8988T (cell line): ENCODE results near the gene CBFB.
A peak's percentile ranks its signal among the peaks of the same experiment; 100 is the strongest.
"Not testable (repeated sequence)": the region's sequence is repeated elsewhere in the genome, so short reads cannot be mapped to it uniquely, and the experiment has no call there.

ENCODE experiments used
- DNase-seq: peaks from one replicate; pipeline ENCODE4 v3.0.0; 2011

The CBFB gene

DNA sequence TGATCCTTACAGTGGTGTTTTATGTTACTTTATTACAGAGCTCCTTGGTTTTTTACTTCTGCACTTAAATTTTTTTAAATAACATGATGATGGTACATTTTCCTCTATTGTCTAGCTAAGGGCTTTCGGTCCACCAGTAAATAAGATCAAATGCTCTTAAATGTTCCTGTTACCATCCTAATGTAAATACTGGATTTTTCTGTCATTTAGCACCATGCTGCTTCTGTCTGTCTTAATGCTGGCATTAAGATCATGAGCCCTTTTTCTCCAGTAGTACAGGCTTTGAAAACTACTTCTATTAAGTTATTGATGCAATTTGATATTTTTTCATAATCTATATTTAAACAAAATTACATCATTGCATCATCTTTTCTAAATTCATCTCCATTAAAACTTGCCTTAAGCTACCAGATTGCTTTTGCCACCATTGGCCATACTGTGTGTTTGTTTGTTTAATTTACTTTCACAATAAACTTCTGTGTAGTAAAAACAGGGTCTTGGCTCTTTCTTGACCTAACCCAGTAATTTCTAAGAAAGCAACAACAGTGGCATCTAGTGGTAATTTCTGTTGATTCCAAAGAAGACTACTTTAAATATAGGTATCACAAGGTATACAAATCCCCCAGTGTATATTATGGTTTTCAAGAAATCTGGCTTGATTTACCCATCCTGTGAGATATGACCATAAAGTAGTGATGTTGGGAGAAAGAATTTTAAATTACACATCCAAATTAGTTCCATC is 71.8 kb downstream of the CBFB start:
- no peak for DNase-seq

- DNase-seq, result no peak
Observed at GRCh38 chr16:67101311-67102082, 72.5 kb downstream of the CBFB start.

- peak; percentile 54 for DNase-seq
Observed at GRCh38 chr16:67104061-67104460, 75.1 kb downstream of the CBFB start.

GRCh38 chr16:67104845-67105244 is 75.9 kb downstream of the CBFB start:
- no peak for DNase-seq

DNA sequence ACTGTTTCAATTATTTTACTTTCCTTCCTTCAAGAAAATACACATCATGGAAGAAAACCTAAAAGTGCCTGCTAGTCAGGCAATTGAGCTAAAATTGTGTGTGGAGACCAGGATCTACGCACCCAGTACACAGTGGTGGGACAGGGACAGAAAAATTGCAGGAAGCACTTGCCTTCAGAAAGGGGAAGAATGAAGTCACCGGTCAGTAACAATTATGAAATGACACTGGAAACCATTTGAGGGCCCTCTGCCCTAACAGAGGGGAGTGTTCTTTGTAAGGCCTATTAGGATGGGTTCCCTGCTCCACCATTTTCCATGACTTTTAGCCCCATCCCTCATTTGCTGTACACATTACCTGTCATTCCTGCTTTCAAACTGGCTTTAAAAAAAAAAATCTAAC is 76.3 kb downstream of the CBFB start:
- DNase-seq, result no peak

GRCh38 chr16:67105881-67106280 is 76.9 kb downstream of the CBFB start:
- DNase-seq, result no peak

- DNase-seq, result no peak
Observed at GRCh38 chr16:67108489-67108888, 79.5 kb downstream of the CBFB start.

DNA sequence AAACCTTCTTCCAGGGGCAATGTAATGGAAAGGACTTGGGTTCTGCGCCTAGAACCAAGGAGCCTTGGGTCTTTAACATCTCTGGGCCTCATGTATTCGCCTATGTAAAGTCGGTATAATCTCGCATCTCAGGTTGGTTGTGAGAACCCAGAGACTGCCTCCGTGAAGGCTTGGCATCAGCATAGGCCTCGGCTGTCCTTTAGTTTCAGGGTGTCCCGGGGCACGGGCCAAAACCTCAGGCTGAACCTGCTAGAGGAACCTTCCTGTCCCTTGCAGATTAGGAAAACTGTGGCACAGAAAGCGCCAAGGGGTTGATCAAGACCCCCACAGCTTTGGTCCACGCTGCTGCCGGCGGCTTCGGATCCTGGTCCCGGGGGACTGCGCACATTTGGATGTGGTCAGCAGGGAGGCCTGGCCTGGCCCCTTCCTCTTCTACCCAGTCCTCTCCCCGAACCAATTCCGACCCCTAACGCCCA is 80.0 kb downstream of the CBFB start:
- no peak for DNase-seq

DNA sequence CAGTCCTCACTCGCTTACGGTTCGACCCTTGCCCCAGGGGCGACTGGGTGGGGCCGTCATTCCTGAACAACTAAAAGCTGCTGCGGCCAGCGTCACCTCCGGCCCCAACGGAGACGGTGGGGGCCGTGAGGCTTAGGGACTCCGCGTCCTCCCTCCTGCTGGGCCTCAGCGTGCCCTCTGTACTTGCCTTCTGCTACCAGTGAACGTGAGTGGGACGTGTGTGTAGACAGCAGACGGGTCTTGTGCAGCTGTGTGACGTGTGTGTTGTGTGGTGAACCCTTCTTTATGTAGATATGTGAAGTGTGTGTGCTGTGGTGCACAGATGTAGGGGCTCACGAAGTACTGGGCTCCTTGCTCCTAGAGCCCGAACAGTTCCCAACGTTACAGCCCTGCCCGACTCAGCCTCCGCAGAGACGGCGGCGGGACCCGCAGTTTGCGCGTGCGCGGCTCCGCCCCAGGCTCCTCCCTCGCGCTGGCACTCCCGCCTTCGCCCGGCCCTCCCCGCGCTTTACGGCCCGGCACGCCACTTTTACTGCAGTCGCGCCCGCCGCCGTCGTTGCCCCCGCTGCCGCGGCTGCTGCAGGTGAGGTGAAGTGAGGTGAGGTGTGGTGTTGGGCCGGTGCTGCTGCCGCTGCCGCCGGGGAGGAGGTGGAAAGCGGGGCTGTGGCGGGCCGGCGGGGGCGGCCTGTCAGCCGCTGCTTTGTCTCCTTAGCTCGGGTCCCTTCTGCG is 80.6 kb downstream of the CBFB start, which contains the start of gene PHAF1:
PHAF1 (plus strand) TSS at position 535 of the 729 bp plus-strand sequence. CDS start 235 bp downstream, outside the sequence.
- peak; percentile 99 for DNase-seq

DNA sequence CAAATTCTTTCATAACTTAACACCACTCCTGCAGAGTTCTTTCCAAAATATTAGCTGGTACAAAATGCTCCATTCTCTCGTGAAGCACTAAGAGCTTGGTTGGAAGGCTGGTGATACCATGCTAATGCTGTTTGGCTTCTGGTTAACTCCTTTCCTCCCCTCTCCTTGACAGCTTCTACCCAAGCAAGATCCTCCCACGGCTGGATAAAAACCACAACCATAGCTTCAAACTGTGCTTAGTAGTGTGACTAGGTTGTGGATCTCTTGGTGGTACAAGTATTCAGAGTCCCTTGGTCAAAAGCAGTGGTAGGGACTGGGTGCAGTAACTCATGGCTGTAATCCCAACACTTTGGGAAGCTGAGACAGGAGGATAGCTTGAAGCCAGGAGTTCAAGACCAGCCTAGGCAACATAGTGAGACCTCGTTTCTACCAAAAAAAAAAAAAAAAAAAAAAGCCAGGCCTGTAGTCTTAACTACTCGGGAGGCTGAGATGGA is 83.0 kb downstream of the CBFB start:
- no peak for DNase-seq

DNA sequence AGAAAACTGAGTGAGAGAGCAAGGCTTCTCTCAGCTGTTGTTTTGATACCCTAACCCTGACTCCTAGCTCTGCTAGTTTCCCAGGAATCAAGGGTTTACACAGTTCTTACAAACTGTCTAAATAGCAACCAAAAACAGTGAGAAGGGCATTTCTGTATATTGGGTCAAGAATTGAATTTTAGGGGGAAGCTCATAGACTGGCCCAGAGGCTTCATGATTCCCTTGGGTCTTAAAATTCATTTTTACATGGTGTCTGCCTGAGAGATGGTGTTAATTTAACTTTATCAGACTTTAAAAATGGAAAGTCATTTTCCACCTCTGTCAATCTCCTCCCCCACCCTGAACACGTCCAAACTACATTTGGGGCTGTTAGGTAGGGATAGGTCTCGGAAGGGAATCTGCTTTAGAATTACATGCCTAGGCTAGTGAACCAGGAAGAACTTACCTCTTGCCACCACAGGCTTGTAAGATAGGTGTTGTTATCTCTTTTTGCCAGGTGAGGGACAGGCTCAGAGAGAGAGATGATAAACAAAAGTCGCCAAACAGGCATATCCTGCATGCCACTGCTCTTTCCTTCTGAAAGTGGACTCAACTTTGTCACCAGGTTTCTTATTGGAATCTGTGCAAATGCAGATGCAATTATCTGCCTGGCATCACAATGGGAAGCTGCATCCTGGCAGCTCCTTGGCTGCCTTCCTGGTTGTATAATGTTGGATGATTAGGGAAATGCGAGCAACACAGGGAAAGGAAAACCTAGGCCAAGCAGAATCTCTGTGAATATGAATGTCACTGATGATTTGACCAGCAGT is 83.8 kb downstream of the CBFB start:
- DNase-seq, result no peak

DNA sequence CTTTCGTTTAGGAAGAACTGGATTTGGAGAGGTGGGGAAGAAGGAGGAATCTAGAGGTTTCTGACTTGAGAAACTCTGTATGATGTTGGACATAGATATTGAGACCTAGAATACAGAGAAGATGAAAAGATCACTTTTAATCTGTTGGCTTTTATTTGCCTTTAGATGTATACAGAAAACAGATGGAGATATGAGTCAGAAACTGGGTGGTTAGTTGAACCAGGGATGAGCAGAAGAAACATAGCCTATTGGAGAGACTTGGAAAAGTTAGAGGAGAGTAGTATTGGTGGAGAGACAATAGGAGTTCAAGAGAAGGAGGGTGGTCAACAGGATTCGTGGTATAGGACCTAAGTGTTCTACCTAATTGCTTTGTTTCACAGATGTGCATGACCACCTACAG is 85.8 kb downstream of the CBFB start:
- DNase-seq, result no peak

DNA sequence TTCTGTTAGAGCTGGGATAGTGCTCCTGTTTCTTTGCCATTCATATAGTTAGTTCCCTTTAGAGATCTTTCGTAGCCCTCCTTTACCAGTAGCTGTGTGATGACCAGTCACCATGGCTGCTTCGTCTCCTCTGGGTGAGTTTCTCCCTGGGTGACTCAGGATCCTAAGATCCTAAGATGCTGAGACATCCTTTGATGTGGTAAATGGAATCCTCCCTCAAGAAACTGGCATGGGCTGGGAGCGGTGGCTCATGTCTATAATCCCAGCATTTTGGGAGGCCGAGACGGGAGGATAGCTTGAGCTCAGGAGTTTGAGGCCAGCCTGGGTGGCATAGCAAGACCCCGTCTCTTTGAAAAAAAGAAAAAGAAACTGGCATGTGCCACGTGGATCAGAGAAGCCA is 86.7 kb downstream of the CBFB start:
- DNase-seq, result peak; percentile 73

DNA sequence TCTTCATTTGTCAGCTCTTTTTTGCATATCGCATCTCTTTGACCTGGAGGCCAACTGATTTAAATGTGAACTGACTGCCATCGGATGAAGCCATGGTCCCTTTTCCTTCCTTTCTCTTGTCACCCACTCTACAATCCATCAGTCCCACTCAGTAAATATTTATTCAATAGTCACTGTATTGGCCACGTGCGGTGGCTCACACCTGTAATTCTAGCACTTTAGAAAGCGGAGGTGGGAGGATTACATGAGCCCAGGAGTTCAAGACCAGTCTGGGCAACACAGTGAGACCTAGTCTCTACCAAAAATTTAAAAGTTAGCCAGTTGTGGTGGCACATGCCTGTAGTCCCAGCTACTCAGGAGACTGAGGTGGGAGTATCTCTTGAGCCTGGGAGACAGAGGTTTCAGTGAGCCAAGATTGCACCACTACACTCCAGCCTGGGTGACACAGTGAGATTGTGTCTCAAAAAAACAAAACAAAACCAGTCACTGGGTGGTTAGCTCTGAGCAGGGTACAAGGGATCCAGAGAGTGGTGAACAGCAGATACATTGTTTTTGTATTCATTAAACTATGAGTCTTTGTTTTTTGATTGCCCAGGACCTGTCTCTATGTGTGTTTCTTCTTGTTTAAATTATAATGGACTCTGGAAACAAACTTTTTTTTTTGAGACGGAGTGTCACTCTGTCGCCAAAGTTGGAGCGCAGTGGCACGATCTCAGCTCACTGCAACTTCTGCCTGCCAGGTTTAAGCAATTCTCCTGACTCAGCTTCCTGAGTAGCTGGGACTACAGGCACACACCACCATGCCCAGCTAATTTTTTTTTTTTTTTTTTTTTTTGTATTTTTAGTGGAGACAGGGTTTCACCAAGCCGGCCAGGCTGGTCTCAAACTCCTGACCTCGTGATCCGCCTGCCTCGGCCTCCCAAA is 87.7 kb downstream of the CBFB start:
- no peak for DNase-seq

DNA sequence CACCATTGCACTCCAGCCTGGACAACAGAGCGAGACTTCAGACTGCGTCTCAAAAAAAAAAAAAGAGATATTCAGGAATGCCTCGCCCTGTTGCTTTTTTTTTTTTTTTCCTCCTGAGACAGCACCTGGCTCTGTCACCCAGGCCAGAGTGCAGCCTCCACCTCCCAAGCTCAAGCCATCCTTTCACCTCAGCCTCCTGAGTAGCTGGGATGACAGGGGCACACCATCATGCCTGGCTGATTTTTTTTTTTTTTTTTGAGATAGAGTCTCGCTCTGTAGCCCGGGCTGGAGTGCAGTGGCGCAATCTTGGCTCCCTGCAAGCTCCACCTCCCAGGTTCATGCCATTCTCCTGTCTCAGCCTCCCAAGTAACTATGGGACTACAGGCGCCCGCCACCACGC is 88.8 kb downstream of the CBFB start:
- DNase-seq, result no peak

- no peak for DNase-seq
Observed at GRCh38 chr16:67120025-67120424, 91.1 kb downstream of the CBFB start.

DNA sequence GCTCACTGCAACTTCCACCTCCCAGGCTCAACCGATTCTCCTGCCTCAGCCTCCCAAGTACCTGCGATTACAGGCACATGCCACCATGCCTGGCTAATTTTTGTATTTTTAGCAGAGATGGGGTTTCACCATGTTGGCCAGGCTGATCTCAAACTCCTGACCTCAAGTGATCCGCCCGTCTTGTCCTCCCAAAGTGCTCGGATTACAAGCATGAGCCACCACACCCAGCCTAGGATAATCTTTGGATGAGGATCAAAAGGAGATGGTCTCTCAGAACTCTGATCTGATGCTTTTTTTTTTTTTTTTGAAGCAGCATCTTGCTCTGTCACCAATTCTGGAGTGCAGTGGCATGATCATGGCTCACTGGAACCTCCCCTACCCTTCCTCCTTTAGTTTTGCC is 93.8 kb downstream of the CBFB start:
- DNase-seq, result not testable (repeated sequence)

DNA sequence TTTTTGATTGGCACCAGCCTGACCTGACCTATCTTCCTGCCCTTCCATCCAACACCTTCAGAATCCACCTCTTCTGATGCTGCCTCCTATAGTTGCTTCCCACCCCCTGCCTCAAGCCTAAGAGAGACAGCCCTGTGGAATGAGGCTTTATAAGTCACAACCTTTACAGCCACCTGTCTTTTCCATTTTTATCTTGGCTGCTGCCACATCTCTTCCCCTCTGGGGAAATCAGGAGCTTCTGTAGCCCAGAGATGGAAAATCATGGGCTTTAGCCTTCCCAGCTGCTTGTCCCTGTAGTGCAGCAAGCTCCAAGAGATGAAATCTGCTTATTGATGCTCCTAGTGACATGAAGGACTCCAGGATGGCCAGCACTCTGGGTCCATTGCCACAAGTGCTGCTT is 99.5 kb downstream of the CBFB start:
- no peak for DNase-seq

DNA sequence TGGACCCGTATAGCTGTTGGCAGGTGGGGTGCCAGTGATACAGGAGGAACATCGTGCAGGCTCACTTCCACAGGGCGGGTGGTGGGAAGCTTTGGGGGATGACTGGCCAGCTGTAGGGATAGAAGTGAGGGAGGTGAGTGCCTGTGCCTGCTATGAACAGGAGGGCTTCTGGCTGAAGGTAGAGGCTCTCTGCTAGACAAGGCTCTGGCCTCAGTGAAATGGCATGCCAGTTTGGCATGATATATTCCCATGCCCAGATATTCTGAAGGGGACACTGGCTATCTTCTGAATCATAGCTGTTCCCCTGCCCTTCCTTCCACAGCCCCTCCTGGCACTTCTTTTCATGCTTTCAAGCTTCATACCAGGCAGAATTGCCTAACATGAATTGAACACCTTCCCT is 99.9 kb downstream of the CBFB start:
- DNase-seq, result no peak

DNA sequence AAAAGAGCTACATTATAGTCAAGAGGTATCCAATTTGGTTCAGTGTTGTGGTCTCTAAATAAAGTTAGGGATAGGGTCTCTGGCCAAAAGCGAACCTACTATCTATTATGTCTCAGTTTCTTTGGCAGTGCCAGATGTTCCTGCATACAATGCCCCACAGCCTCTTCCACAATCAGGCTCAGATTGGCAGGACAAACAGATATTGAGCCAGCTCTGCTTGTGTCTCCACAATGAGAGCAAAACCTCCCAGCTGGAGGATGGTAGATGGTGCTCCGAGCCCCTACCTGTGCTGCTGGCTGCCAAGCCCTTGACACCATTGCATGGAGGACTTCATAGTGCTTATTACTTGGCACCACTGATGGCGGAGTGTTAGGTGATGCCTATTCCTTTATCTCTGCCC is 100.5 kb downstream of the CBFB start:
- no peak for DNase-seq

GRCh38 chr16:67137605-67138004 is 108.7 kb downstream of the CBFB start:
- no peak for DNase-seq
